GM21786 (cell line): ENCODE data around the gene COX10.

Experiments used
- ATAC-seq: cut with Tn5 transposase; IDR thresholded peaks from one replicate; pipeline ENCODE4 v1.9.1; 2021; ENCODE audit not compliant: unreplicated experiment

The COX10 gene

DNA sequence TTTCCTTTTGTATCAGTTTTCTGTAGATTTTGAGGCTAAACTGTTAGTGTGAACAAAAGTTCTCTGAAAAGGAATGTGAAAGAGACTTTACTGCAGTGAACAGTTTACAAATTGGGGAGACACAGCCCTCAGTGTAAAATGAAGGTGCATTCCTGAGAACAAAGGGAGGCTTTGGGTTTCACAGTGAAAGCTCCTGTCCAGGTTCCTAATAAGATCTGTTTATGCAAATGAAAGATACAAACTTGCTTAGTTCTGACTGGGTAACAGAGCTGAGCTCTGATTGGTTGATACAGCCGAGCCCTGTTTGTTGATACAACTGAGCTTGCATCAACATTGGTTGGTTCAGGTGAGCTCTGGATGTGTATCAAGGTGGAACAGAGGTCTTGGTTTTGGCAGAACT is 175.7 kb downstream of the COX10 start:
- ATAC-seq: no peak

DNA sequence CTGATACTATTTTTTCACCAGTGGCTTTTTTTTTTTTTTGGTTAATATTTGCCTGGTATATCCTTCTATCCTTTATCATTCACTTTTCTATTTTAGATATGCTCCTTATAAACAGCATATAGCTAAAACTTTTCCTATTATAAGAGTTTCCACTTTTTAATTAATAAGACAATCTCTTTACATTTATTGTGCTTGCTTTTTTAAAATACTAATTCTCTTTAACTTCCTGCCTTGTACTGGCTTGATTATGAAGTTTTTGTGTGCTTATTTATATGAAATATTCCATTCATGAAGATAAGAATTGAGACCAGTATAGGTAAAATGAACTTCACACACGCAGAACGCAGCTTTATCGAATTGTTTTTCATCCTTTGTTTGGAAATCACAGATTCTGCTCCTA is 176.3 kb downstream of the COX10 start:
- ATAC-seq: no peak
